ENCODE data around the gene MICALL2.

The MICALL2 gene

DNA sequence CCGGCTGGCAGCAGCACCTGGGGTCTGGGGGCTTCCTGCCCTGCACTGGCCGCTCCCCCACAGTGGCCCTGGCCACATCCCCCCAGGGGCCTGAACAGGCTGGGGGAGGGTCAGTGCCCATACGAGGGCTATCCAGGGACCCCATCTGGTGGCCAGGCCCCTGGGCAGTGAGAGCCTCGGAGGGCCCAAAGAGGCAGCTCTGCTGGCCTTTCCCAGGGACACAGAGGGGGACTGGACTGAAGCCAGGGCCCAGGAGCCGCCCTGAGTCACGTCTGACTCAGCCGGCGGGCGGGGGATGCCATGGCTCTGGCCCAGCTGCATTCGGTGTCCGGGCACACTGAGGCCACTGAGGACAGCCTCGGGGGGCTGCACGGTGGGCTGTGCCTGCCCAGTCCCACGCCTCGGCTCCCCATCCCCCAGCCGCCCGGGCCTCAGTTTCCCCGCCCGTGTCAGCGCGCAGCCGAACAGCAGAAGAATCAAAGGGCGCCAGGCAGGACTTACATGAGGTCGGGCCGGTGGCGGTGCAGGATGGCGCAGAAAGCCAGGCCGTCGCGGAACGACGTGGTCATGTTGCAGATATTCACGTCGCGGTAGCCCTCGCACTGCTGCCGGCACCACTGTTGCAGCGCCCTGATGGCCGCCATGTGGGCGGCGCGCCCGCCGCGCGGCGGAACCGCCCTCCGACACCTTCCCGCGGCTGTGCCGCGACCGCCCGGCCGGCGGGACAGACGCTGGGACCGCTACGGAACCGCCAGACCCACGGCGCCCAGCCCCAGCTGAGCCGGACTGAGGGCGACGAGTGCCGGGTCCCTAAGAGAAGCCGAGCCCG, at the start of gene MICALL2:
Gene MICALL2, minus strand, starts transcription at position 788 of the 829 bp plus-strand sequence. Its CDS starts 144 bp downstream, at position 644.
- no peak for DNase-seq

DNA sequence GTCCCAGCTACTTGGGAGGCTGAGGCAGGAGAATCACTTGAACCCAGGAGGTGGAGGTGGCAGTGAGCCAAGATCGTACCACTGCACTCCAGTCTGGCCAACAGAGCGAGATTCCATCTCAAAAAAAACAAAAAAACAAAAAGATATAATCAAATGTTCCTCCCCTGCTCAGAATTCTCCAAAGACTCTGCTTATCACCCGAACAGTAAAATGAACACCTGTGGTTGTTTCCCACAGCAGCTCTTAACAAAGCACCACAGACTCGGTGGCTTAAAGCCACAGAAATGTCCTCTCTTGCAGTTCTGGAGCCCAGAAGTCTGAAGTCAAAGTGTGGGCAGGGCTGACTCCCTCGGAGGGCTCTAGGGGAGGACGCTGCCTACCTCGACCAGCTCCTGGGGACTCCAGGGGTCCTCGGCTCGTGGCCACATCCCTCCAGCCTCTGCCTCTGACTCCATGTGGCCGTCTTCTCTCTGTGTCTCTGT, 49.0 kb upstream of the MICALL2 start:
- no peak for DNase-seq

DNA sequence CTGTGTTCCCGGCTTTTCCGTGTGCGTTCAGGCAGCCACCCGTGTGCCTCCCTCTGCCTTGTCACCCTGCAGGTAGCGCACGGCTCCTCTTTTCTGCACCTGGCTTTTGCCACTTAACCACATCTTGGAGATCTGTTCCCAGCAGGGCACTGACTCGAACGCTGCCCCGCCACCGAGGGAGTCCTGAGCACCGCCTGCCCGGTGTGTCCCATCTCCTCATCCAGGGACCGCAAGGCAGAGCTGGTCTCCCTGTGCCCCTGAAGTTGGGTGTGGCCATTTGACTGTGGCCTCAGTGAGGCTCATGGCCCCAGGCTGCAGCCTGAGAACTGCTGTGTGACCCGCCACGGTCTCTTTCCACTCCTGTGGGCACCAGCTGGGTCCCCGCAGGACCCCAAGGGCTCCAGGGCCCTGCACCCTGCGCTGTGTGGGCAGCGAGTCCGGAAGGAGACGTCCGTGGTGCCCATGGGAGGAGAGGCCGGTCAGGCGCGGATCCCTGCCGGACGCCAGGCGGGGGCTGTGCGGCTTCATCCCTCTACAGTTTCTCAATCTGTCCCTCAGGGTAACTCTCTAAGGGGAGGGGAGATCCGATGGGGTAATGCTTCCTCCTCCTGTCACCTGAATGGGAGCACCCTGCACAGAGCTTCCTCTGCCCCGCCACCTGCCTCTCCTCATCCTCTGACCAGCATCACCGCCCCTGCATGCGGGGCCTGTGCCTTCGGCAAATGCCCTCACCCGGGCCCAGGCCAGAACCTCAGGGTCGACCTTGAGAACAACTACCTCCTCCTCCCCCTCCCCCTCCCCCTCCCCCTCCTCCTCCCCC, 46.7 kb upstream of the MICALL2 start:
- DNase-seq, result no peak

DNA sequence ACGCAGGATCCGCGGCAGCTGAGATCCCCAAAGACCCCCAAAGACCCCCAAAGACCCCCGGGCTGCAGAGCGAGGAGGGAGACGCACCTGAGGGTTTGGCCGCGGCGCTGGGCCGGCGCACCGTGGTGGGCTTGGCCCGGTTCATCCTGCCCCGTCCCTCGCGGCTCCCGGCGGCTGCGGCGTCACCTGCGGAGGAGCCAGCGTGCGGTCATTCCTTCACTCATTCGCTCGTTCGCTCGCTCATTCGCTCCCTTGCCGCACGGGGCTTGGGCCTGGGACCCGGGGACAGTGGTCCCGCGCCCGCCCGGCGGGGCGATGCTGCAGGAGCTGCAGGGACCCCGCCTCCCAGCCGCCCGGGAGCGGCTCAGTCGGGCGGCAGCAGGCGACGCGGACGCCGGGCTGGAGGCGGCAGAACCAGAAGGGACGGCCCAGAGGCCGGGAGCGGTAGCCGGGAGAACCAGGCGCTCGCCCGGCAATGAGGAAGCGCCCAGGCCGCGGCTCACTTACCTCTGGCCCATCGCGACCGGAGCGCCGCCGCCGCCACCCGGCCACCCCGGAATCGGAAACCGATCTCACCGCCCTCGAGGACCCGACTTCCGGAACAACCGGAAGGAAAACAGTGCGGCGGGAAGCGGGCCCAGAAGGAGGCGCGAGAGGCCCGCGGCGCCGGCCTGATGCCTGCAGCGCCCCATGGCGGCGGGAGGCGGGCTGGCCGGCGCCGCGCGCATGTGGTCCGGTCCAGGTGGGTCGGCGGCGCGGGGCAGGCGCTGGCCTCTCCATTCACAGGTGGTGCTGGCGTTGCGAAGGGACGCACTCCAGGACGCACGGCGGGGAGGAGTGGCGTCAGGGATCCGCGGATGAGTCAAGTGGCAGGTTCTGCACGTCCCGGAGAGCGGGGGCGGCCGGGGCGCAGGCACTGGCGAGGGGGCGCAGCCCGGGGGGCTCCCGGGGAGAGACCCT, 44.8 kb upstream of the MICALL2 start, which contains the start of gene INTS1:
Gene INTS1, minus strand, starts transcription at position 574 of the 960 bp plus-strand sequence. Its CDS starts 429 bp downstream, at position 145.
- peak; percentile 84 for DNase-seq

- no peak for DNase-seq
Observed at GRCh38 chr7:1503390-1503789, 44.1 kb upstream of the MICALL2 start.

GRCh38 chr7:1502845-1503244, 43.6 kb upstream of the MICALL2 start:
- DNase-seq, result no peak

- DNase-seq, result no peak
Observed at GRCh38 chr7:1501487-1502270, 42.4 kb upstream of the MICALL2 start.

DNA sequence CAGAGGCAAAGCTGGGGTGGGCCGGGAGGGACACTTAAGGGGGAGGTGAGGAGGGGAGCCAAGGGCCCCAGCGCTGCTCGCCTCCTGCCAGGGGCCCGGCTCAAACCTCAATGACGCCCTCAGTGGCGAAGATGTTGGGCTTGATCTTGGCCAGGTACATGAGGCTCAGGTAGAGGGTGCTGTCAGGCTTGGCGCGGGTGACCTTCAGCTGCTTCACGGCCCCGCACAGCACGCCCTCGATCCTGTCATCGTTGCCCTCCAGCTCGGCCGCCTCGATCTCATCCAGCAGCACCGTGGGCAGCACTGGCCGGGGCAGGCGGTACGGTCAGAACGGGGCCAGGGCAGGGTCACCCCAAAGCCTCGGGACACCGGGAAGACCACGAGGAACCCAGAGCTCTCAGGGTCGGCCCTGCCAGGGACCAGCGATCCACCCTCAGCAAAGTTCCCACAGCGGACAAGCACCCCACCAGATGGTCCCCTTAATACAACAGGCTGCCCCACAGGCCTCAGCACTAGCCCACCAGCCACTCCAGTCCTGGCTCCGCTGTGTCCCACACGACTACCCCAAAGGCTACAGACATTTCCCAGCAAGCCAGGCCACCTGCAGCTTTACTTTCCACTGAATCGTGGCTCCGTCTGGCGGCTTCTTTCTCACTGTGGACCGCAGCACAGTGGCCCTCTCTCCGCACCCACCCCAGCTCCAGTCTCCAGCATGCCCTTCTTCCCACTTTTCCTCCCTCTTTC, 41.0 kb upstream of the MICALL2 start:
- DNase-seq, result no peak

- no peak for DNase-seq
Observed at GRCh38 chr7:1499367-1500029, 40.2 kb upstream of the MICALL2 start.

DNA sequence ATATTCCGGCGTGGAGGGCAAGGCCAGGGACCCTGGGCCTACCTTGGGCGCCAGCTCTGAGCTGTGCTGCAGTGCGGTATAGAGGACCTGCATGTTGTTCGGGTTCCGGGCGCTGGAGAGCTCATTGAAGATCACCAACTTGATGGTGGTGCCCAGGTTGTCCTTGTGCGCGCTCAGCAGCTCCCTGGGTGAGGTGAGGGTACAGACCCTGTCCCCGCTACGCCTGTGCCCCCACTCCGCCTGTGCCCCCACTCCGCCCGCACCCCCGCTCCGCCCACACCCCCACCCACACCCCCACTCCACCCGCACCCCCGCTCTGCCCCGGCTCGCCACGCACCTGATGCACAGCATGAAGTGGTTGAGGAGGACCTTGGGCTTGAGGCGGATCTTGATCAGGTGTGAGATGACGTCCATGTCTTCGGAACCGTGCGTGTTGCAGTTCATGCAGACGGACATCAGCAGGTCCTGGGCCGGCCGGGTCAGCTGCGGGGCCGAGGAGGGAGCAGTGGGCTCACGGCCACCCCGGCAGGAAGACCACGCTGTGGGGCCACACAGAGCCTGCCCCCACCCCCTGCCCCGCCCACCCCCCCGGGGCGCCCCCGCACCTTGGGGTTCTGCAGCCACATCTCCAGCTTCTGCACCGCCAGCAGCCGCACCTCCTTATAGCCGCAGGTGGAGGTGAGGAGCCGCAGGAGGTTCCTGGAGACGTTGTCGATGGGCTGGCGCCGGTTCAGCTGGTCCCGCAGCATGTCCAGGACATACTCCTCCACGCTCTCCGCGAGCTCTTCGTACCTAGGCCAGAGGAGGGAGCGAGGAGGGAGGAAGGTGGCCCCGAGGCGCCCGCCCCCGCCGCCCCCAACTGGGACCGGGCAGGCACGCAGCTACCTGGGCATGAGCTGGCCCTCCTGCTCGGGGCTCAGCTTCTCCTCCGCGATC, 39.4 kb upstream of the MICALL2 start:
- no peak for DNase-seq

DNA sequence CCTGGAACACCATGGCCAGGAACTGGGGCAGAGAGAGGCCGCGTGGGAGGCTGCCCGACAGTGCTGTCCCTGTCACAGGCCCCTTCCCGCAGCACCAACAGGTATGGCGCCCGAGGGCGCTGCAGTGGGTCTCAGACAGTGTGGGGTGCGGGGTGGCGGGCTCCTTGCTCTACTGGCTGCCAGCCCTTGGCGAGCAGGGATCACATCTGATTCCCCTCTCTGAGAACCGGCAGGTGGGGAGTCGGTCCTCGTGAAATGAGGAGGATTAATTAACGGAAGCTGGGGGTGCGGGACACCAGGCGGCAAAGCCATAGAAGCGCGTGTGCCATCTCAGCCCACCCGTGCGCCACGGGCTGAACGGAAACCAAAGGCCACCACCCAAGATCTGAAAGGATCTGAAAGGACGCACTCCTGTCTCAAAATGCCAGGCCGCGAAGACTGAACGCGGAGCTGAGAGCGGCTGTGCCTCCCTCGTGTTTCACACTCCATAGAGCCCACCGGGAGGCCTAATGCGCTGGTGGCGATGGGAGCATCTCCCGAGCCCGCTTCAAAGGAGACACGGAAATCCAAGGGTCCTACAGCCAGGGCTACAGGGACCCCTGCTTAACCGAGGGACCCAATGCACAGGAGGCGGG, 38.1 kb upstream of the MICALL2 start:
- DNase-seq, result no peak

- no peak for DNase-seq
Observed at GRCh38 chr7:1496531-1497292, 37.4 kb upstream of the MICALL2 start.

GRCh38 chr7:1495564-1496242, 36.4 kb upstream of the MICALL2 start:
- DNase-seq, result no peak

DNA sequence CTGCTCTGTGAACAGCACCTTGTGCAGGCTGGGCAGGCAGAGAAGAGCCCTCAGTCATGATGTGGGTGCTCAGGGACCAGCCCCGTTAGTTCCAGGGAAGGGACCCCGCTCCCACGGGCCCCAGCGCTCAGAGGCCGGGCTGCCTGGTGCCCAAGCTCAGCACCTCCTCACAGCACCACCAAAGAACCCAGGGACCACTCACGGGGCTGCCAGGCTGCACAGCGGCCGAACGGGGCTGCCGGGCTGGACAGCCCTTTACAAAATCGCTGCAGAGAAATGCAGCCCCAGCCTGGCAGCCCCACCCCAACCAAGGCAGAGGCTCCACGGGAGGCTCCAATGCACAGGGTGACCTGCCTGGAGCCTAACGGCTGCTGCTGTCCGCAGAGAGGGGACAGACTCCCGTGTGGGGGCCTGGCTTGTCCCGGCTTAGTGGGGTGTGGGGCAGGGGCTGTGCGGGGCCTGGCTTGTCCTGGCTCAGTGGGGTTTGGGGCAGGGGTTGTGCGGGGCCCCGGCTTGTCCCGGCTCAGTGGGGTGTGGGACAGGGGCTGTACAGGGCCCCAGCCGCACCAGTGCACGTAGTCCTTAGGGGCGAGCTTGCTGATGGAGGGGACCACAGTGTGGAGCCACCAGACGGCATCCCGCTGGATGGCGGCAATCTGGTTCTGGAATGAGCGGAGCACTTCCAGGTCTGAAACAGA, 35.7 kb upstream of the MICALL2 start:
- DNase-seq, result no peak

- no peak for DNase-seq
Observed at GRCh38 chr7:1494447-1494846, 35.2 kb upstream of the MICALL2 start.

GRCh38 chr7:1493571-1493970, 34.3 kb upstream of the MICALL2 start:
- no peak for DNase-seq

DNA sequence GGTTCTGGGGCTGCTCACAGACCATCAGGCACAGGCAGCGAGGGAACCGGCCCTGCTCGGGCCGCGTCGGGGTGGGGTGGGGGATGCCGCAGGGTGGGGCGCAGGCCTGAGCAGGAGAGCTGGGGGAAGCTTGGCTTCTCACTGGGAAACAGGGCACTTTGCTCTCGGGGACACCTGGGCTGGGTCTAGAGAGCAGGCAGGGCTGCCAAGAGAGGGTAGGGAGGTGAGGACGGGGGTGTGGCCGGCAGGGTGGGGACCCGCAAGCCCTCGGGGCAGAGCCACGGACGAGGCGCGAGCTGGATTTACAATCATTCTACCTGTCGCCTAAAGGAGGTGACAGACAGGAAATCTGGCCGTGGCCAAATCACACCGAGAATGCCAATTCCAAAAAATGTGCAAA, 33.9 kb upstream of the MICALL2 start:
- no peak for DNase-seq

Data from KG1 (cell line).